Stimulated activated memory B cell treated with anti-CD40 and anti-IgM and Interleukin-4, amounts not matched to agents 10 μg/mL and 1 μg/mL and 100 μg/mL, for 72 hours (primary cell): ENCODE results near the gene LEF1.

Experiments
- ATAC-seq: fragments of 150-1000 bp; cut with Tn5 transposase; 2 replicates; pipeline ENCODE4 v1.10.0; 2021
- H3K27ac Mint-ChIP-seq: one replicate; pipeline ENCODE4 v1.8.0; 2022; ENCODE audit warnings: mild to moderate bottlenecking, mixed read lengths
- H3K27me3 Mint-ChIP-seq: one replicate; pipeline ENCODE4 v1.8.0; 2022; ENCODE audit warnings: mixed read lengths
- H3K36me3 Mint-ChIP-seq: one replicate; pipeline ENCODE4 v1.8.0; 2022; ENCODE audit warnings: mixed read lengths
- H3K4me1 Mint-ChIP-seq: one replicate; pipeline ENCODE4 v1.8.0; 2022; ENCODE audit warnings: mixed read lengths
- H3K4me3 Mint-ChIP-seq: one replicate; pipeline ENCODE4 v1.8.0; 2022; ENCODE audit warnings: mild to moderate bottlenecking, moderate library complexity, mixed read lengths
- H3K9me3 Mint-ChIP-seq: one replicate; pipeline ENCODE4 v1.8.0; 2022; ENCODE audit warnings: mixed read lengths

Gene LEF1

GRCh38 chr4:108168671-108169523, at the start of gene LEF1:
Gene LEF1, minus strand, starts transcription at chr4:108168932. Its CDS starts 1,165 bp downstream, at chr4:108167767.
- Mint-ChIP-seq H3K27ac (peak within 1 kb of the TSS; percentile 65), H3K27me3 (peaks cover 80% of the 10 kb centered on the region), H3K4me1 (peaks cover 60% of the 10 kb centered on the region), H3K4me3 (peak within 1 kb of the TSS; percentile 91), H3K36me3 (no peaks in the 10 kb centered on the region), H3K9me3 (no peaks in the 10 kb centered on the region)
- ATAC-seq, result peak; percentile 52

GRCh38 chr4:108216510-108216909, 47.8 kb upstream of the LEF1 start:
- no peak overlapping the region for H3K4me3 Mint-ChIP-seq
- no peaks in the 10 kb centered on the region for H3K4me1 Mint-ChIP-seq
- H3K36me3 Mint-ChIP-seq, result no peaks in the 10 kb centered on the region
- H3K27ac Mint-ChIP-seq, result no peak overlapping the region
- no peaks in the 10 kb centered on the region for H3K27me3 Mint-ChIP-seq
- H3K9me3 Mint-ChIP-seq, result peaks cover 2% of the 10 kb centered on the region
- no peak for ATAC-seq

GRCh38 chr4:108215055-108215454, 46.3 kb upstream of the LEF1 start:
- Mint-ChIP-seq H3K9me3 (peaks cover 2% of the 10 kb centered on the region), H3K4me3 (no peak overlapping the region), H3K27me3 (no peaks in the 10 kb centered on the region), H3K36me3 (no peaks in the 10 kb centered on the region), H3K27ac (no peak overlapping the region), H3K4me1 (no peaks in the 10 kb centered on the region)
- no peak for ATAC-seq

- Mint-ChIP-seq H3K4me3 (no peak overlapping the region), H3K4me1 (no peaks in the 10 kb centered on the region), H3K27ac (no peak overlapping the region), H3K36me3 (no peaks in the 10 kb centered on the region), H3K27me3 (no peaks in the 10 kb centered on the region), H3K9me3 (peaks cover 2% of the 10 kb centered on the region)
- peak; percentile 4 for ATAC-seq
Measured at GRCh38 chr4:108213723-108214122, 45.0 kb upstream of the LEF1 start.

GRCh38 chr4:108213308-108213707, 44.6 kb upstream of the LEF1 start:
- Mint-ChIP-seq H3K27me3 (no peaks in the 10 kb centered on the region), H3K36me3 (no peaks in the 10 kb centered on the region), H3K4me1 (no peaks in the 10 kb centered on the region), H3K4me3 (no peak overlapping the region), H3K9me3 (peaks cover 2% of the 10 kb centered on the region), H3K27ac (no peak overlapping the region)
- peak; percentile 60 for ATAC-seq

- Mint-ChIP-seq H3K4me1 (no peaks in the 10 kb centered on the region), H3K27me3 (no peaks in the 10 kb centered on the region), H3K27ac (no peak overlapping the region), H3K9me3 (peaks cover 2% of the 10 kb centered on the region), H3K4me3 (no peak overlapping the region), H3K36me3 (no peaks in the 10 kb centered on the region)
- no peak for ATAC-seq
Measured at GRCh38 chr4:108210989-108211835, 42.5 kb upstream of the LEF1 start.

- Mint-ChIP-seq H3K4me3 (no peak overlapping the region), H3K4me1 (no peaks in the 10 kb centered on the region), H3K36me3 (no peaks in the 10 kb centered on the region), H3K27ac (no peak overlapping the region), H3K9me3 (no peaks in the 10 kb centered on the region), H3K27me3 (no peaks in the 10 kb centered on the region)
- ATAC-seq, result no peak
Measured at GRCh38 chr4:108209489-108209888, 40.8 kb upstream of the LEF1 start.

GRCh38 chr4:108205859-108206258, 37.1 kb upstream of the LEF1 start:
- peaks cover 8% of the 10 kb centered on the region for H3K27me3 Mint-ChIP-seq
- ATAC-seq, result no peak
- no peak overlapping the region for H3K4me3 Mint-ChIP-seq
- H3K36me3 Mint-ChIP-seq, result no peaks in the 10 kb centered on the region
- no peak overlapping the region for H3K27ac Mint-ChIP-seq
- H3K4me1 Mint-ChIP-seq, result no peaks in the 10 kb centered on the region
- no peaks in the 10 kb centered on the region for H3K9me3 Mint-ChIP-seq

- H3K27ac Mint-ChIP-seq, result no peak overlapping the region
- no peaks in the 10 kb centered on the region for H3K36me3 Mint-ChIP-seq
- no peaks in the 10 kb centered on the region for H3K9me3 Mint-ChIP-seq
- no peaks in the 10 kb centered on the region for H3K4me1 Mint-ChIP-seq
- ATAC-seq, result no peak
- H3K4me3 Mint-ChIP-seq, result no peak overlapping the region
- H3K27me3 Mint-ChIP-seq, result peaks cover 8% of the 10 kb centered on the region
Measured at GRCh38 chr4:108204518-108204917, 35.8 kb upstream of the LEF1 start.

- H3K4me3 Mint-ChIP-seq, result no peak overlapping the region
- no peak overlapping the region for H3K27ac Mint-ChIP-seq
- peaks cover 8% of the 10 kb centered on the region for H3K27me3 Mint-ChIP-seq
- H3K36me3 Mint-ChIP-seq, result no peaks in the 10 kb centered on the region
- H3K9me3 Mint-ChIP-seq, result no peaks in the 10 kb centered on the region
- peak; percentile 21 for ATAC-seq
- H3K4me1 Mint-ChIP-seq, result no peaks in the 10 kb centered on the region
Measured at GRCh38 chr4:108203377-108203776, 34.6 kb upstream of the LEF1 start.

GRCh38 chr4:108201774-108202173, 33.0 kb upstream of the LEF1 start:
- no peak for ATAC-seq
- Mint-ChIP-seq H3K4me1 (no peaks in the 10 kb centered on the region), H3K9me3 (no peaks in the 10 kb centered on the region), H3K36me3 (no peaks in the 10 kb centered on the region), H3K27me3 (peaks cover 8% of the 10 kb centered on the region), H3K27ac (no peak overlapping the region), H3K4me3 (no peak overlapping the region)

- Mint-ChIP-seq H3K9me3 (no peaks in the 10 kb centered on the region), H3K27me3 (peaks cover 8% of the 10 kb centered on the region), H3K36me3 (no peaks in the 10 kb centered on the region), H3K4me3 (no peak overlapping the region), H3K27ac (no peak overlapping the region), H3K4me1 (no peaks in the 10 kb centered on the region)
- ATAC-seq, result no peak
Measured at GRCh38 chr4:108199881-108200280, 31.1 kb upstream of the LEF1 start.

- peaks cover 35% of the 10 kb centered on the region for H3K27me3 Mint-ChIP-seq
- no peak overlapping the region for H3K4me3 Mint-ChIP-seq
- no peaks in the 10 kb centered on the region for H3K4me1 Mint-ChIP-seq
- no peak overlapping the region for H3K27ac Mint-ChIP-seq
- no peak for ATAC-seq
- H3K9me3 Mint-ChIP-seq, result no peaks in the 10 kb centered on the region
- no peaks in the 10 kb centered on the region for H3K36me3 Mint-ChIP-seq
Measured at GRCh38 chr4:108193886-108194672, 25.3 kb upstream of the LEF1 start.

GRCh38 chr4:108192935-108193334, 24.2 kb upstream of the LEF1 start:
- Mint-ChIP-seq H3K4me1 (no peaks in the 10 kb centered on the region), H3K36me3 (no peaks in the 10 kb centered on the region), H3K9me3 (no peaks in the 10 kb centered on the region), H3K4me3 (no peak overlapping the region), H3K27ac (no peak overlapping the region), H3K27me3 (peaks cover 35% of the 10 kb centered on the region)
- no peak for ATAC-seq

- ATAC-seq, result no peak
- H3K36me3 Mint-ChIP-seq, result no peaks in the 10 kb centered on the region
- peaks cover 35% of the 10 kb centered on the region for H3K27me3 Mint-ChIP-seq
- H3K9me3 Mint-ChIP-seq, result no peaks in the 10 kb centered on the region
- no peak overlapping the region for H3K27ac Mint-ChIP-seq
- H3K4me3 Mint-ChIP-seq, result no peak overlapping the region
- H3K4me1 Mint-ChIP-seq, result no peaks in the 10 kb centered on the region
Measured at GRCh38 chr4:108192056-108192455, 23.3 kb upstream of the LEF1 start.
